ENCODE measurements around the gene TLX3. TPM values are rescaled to one million over a fixed set of nuclear protein-coding genes. Genes with fewer than 3 reads are reported as not detected.

The TLX3 gene
- total RNA-seq, 2 experiments from 2014 or later = not detected

Other genes with a start within 250 kb of the TLX3 start
- 1,000 to 10,000 TPM; 1,308 to 1,394 TPM for gene NPM1, start 78.6 kb downstream of the TLX3 start, total RNA-seq
- gene FGF18, start 110.4 kb downstream of the TLX3 start, total RNA-seq = not detected